GM20000 (cell line): ENCODE data around the gene IPO11.
A peak's percentile ranks its signal among the peaks of the same experiment; 100 is the strongest.

Experiments used
- DNase-seq: peaks from one replicate; pipeline ENCODE4 v3.0.0; 2012; ENCODE audit warnings: low spot score
- CTCF ChIP-seq: IDR thresholded peaks from 2 replicates; pipeline ENCODE4 v1.5.1; 2012; ENCODE audit warnings: mild to moderate bottlenecking, control low read depth; ENCODE audit errors: extremely low read depth, missing control alignments

Gene IPO11

GRCh38 chr5:62574599-62574998 is 162.0 kb downstream of the IPO11 start:
- peak; percentile 5 for DNase-seq
- no peak for TF ChIP-seq CTCF

GRCh38 chr5:62575066-62575465 is 162.5 kb downstream of the IPO11 start:
- TF ChIP-seq CTCF = no peak
- DNase-seq = no peak

- DNase-seq = no peak
- TF ChIP-seq CTCF = no peak
These were observed 162.9 kb downstream of the IPO11 start for GRCh38 chr5:62575489-62575888.

GRCh38 chr5:62576570-62577170 is 164.1 kb downstream of the IPO11 start:
- TF ChIP-seq CTCF = no peak
- DNase-seq = no peak

- DNase-seq = no peak
- TF ChIP-seq CTCF = no peak
These were observed 164.9 kb downstream of the IPO11 start for GRCh38 chr5:62577488-62577887.

GRCh38 chr5:62578540-62578939 is 166.0 kb downstream of the IPO11 start, which contains the start of gene LRRC70:
Gene LRRC70, plus strand, starts transcription at chr5:62578819. Its CDS starts 620 bp downstream, at chr5:62579439.
- TF ChIP-seq CTCF = no peak
- DNase-seq = peak; percentile 36

GRCh38 chr5:62579761-62580160 is 167.2 kb downstream of the IPO11 start:
- TF ChIP-seq CTCF = no peak
- no peak for DNase-seq
